ENCODE measurements around the gene WNT4.

DNA sequence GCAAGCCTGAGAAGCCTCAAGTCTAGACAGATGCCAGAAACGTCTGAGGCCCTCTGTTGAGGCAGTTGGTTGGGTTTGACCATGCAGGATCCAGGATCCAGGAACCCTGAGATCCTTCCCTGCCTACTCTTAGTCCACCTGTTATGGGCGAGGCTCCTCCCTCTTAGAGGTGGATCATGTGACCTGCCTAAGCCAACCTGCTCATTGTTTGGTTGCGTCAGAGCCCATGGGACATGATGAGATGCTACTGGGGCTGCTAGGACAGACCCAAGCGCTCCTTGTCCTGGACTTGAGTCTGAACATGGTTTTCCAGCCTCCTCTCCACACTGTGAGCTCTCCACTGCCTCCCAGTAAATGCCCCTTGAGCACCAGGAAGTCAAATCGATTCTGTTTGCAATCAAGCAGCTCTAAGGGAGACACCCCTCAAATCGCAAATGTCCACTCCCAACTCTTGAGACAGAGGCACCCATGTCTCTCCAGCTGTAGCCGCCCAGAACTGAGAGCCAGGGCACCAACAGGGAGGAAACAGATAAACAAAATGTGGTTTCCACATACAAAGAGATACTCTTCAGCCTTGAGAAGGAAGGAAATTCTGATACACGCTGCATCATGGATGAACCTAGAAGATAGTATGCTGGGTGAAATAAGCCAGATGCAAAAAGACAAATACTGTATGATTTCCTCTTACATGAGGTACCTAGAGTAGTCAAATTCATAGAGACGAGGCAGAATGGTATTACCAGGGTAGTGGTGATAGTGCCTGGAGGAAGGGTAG lies 31.7 kb upstream of the WNT4 start:
- no peak for TF ChIP-seq POLR2A (IDR thresholded peaks at IDR 0.05; ENCODE audit: control extremely low read depth in 1 of 2, low read depth in 2 of 2, low read length in 2 of 2)
- TF ChIP-seq, protein P1, sequence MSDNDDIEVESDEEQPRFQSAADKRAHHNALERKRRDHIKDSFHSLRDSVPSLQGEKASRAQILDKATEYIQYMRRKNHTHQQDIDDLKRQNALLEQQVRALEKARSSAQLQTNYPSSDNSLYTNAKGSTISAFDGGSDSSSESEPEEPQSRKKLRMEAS (IDR thresholded peaks at IDR 0.05) = no peak
- no peak for TF ChIP-seq SIX5 (IDR thresholded peaks at IDR 0.05; ENCODE audit: low read depth, low read length)
- no peak for TF ChIP-seq TEAD4 (IDR thresholded peaks at IDR 0.05; ENCODE audit: low read depth, low read length)
- TF ChIP-seq, protein P2, sequence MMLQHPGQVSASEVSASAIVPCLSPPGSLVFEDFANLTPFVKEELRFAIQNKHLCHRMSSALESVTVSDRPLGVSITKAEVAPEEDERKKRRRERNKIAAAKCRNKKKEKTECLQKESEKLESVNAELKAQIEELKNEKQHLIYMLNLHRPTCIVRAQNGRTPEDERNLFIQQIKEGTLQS (IDR thresholded peaks at IDR 0.05; ENCODE audit: insufficient read depth, low read depth, low read length) = no peak
